HG02870 (cell line): ENCODE measurements around the gene CDC6.
"Not testable (repeated sequence)": the region's sequence is repeated elsewhere in the genome, so short reads cannot be mapped to it uniquely, and the experiment has no call there.

Experiments
- ATAC-seq: cut with Tn5 transposase; IDR thresholded peaks from one replicate; pipeline ENCODE4 v1.9.1; 2021; ENCODE audit warnings: mild to moderate bottlenecking, moderate library complexity; ENCODE audit not compliant: unreplicated experiment

Gene CDC6

DNA sequence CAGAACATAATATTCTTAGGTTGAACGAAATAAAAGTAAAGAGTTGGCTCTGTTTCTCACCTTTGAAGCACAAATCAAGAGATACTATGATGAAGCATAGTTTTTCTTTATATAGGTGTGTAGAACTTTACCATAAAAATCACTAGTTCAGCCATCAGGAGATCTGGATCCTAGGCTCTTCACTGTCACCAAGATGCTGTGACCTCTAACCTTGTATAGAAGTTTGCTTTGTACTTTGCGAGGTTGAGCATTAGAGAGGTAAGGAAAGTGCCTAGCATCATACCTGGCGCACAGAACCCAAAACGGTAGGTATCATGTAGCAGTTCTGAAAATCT, 553 bp upstream of the CDC6 start:
- no peak for ATAC-seq

DNA sequence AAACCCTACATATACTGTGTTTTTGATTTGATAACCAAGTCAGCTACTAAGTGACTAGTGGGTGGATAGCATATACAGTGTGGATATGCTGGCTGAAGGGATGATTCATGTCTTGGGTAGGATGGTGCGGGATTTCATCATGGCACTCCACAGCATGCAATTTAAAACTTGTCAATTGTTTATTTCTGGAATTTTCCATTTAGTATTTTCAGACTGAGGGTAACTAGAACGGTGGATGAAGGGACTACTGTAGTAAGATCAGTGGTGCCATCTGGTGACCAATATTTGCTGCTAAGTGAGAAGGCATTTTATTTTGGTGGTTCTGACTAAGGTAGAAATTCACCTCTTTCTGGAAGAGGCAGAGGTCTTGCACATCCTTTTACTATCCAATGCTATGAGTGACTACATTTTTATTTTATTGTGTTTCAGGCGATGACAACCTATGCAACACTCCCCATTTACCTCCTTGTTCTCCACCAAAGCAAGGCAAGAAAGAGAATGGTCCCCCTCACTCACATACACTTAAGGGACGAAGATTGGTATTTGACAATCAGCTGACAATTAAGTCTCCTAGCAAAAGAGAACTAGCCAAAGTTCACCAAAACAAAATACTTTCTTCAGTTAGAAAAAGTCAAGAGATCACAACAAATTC, 3.1 kb downstream of the CDC6 start:
- ATAC-seq, result no peak

DNA sequence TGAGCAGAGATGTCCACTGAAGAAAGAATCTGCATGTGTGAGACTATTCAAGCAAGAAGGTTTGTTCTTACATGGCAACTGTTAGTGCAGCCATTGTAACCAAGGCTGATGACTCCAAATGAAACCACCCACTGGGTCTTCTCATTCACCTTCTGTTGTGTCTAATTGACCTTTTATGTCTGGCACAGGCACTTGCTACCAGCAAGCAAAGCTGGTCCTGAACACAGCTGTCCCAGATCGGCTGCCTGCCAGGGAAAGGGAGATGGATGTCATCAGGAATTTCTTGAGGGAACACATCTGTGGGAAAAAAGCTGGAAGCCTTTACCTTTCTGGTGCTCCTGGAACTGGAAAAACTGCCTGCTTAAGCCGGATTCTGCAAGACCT, 3.6 kb downstream of the CDC6 start:
- ATAC-seq, result no peak

DNA sequence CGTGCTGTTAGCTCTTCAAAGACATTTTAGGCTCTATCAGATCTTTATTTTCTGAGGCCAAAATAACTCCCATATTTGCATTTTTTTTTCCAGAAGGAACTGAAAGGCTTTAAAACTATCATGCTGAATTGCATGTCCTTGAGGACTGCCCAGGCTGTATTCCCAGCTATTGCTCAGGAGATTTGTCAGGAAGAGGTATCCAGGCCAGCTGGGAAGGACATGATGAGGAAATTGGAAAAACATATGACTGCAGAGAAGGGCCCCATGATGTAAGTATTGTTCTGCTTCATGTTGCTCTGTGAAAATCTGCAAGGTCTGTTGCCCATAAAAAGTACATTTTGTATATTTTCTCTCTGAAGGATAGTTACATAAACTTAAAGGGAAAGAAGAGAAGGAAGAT, 5.7 kb downstream of the CDC6 start:
- no peak for ATAC-seq

DNA sequence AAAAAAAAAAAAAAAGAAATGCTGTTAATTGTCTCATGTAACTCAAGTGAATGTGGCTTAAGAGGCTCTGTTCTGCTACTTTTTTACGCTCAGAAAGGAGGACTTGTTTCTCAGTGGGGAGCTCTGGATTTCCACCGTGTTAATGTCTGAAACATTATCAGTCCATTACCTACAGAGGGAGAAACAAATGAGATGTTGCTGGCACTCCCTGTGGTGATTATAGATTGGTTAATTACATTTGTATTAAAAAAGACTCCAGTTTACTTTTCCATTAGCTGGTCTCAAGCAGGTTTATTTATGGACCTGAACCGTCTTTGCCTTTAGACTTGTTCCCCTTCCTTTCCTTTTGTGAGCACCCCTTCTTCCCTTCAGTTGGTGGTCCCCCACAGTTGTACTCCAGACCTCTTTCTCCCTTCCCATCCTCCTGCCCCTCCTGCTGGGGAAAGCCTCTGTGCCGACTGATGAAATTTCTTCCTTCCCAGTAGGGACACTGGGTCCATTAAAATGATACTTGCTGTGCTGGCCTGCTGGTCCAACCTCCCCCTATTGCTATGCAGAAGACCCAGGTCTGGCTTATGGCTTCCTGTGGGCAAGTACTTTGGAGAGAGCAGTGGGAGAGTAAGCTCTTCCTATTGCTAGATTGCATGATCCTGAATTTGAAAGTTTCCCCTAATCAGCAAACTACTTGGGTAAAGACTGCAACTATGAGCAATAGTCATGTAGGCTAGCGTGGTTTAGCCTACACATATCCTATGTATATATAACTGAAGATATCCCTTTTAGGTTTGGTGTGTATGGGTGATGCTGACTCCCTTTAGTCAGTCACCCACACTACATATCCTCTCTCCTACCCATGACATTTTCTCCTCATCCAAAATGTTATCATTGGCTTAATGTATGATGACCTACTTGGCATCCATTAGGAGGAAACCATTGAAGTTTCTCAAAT, 8.1 kb downstream of the CDC6 start:
- no peak for ATAC-seq

DNA sequence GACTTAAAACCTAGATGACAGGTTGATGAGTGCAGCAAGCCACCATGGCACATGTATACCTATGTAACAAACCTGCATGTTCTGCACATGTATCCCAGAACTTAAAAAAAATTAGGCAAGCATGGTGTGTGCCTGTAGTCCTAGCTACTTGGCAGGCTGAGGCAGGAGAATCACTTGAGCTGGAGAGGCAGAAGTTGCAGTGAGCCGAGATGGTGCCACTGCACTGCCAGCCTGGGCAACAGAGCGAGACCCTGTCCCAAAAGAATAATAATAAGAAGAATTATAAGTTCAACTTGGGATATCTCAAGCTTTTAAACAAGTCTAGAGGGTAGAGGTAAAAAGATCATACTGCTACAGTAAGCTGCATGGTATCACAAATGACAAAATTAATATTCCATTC, 9.8 kb downstream of the CDC6 start:
- ATAC-seq, result no peak

DNA sequence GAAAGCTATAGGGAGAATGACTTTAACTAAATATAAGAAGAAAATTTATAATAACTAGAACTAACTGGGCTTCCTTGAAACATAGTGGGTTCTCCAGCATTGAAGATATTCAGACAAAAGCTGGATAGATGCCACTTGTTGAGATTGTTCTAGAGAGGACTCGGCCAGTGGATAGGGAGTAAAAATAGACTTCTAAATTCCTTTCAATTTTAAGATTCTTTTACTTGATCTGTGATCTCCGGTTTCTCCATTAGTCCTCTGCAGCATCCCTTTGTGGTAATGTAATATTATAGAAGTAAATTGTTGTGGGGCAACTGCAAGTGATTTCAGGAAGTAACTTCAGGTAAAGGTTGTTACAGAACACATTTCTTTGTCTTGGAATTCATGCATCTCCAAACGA, 11.0 kb downstream of the CDC6 start:
- no peak for ATAC-seq

DNA sequence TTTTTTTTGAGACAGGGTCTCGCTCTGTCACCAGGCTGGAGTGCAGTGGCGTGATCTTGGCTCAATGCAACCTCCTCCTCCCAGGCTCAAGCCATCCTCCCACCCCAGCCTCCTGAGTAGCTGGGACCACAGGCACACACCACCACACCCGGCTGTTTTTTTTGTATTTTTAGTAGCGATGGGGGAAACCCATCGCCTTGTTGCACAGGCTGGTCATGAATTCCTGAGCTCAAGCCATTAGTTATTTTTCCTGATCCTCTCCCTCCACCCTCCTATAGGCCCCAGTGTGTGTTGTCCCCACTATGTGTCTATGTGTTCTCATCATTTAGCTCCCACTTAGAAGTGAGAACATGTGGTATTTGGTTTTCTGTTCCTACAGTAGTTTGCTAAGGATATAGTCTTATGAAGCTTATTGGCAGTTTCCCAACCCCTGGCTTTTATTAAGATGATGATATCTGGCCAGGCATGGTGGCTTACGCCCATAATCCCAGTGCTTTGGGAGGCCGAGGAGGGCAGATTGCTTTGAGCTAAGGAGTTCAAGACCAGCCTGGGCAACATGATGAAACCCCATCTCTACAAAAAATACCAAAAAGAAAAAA, 11.6 kb downstream of the CDC6 start:
- not testable (repeated sequence) for ATAC-seq

DNA sequence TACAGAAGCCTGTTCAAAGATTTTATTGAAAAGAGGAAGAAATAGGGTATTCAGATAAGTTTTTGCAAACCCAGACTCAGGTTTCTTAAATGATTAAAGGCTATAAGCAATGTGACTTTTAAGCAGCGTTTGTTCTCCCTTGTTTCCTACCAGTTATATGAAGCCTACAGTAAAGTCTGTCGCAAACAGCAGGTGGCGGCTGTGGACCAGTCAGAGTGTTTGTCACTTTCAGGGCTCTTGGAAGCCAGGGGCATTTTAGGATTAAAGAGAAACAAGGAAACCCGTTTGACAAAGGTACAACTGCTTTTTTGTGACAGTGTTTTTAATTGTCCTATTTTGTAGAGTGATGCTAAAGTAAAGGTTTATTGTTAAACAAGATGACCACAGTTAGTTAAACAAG, 13.6 kb downstream of the CDC6 start:
- no peak for ATAC-seq

DNA sequence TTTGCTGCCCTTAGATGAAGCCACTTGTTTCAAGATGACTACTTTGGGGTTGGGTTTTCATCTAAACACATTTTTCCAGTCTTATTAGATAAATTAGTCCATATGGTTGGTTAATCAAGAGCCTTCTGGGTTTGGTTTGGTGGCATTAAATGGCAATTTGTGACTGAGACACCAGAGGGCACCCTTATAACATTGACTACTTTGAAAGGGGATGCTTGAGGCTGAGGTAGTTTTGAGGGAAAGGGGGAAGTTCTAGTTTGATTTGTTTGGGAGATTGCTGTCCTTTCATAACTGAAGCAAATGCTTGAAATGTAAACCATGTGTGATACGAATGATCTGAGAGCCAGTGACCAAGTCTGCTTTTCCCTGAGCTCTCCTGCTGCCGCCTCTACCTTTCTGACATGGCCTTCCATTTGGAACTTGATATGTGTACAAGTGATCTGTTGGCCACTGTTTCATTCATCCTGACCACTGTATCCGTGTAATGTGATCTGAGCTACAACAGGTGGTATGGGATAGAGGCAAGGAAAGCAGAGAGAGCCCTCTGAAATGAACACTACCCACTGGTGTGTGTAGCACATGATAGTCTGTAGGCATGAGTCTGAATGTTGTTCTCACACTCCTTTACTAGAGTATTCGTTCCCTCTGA, 15.5 kb downstream of the CDC6 start:
- no peak for ATAC-seq

DNA sequence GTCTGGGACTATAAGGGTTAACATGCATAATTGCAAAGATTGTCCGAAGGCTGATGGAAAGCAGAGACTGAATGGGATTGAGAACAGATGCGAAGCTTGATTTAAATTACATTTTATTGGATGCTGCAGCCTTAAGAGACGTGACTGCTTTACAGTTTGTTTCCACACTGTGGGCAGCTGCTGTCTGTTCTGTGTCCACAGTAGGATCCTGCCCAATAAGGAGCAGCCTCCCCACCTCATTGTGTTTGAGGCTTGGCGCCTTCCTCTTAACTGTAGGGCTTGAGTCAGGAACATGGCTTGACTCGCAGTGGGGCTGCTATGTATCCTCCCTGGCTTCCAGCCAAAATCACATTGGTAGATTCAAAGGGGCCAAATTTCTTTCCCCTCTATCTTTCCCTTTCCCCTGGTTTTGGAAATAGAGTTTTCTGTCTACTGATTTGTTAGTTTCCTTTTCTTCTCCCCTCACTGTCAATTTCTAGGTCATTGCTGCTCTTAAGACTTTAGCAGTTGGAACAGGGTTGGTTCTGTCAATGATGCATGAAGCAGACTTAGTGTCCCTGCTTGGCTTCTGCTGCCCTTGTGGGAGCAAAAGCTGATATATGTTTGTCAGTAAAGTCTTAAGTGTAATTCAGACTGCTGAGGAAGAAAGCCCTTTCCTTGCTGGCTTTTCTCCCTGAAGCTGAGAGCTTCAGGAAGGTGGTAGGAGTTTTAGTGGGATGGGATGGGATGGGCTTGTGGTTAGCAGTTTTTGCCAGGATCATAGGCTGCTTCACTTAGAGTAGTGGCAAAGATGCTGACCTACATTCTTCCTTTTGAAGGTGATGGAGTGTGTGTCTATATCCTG, 16.3 kb downstream of the CDC6 start:
- no peak for ATAC-seq

DNA sequence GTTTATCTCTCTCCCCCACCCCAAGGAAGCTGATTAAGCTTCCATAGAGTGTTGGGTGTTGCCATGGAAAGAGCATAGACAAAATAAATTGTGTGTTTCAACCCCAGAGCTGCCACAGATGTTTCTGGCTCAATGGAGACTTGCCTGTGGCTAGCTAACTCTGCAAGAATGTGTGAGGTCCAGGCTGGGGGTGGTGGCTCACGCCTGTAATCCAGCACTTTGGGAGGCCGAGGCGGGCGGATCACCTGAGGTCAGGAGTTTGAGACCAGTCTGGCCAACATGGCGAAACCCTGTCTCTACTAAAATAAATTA, 16.8 kb downstream of the CDC6 start:
- ATAC-seq, result not testable (repeated sequence)

DNA sequence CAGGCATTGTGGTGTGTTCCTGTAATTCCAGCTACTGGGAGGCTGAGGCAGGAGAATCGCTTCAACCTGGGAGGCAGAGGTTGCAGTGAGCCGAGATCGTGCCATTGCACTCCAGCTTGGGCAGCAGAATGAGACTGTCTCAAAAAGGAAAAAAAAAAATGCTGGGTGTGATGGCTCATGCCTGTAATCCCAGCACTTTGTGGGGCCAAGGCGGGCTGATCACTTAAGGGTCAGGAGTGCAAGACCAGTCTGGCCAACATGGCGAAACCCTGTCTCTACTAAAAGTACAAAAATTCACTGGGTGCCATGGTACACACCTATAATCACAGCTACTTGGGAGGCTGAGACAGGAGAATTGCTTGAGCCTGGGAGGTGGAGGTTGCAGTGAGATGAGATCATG, 17.2 kb downstream of the CDC6 start:
- ATAC-seq, result not testable (repeated sequence)

DNA sequence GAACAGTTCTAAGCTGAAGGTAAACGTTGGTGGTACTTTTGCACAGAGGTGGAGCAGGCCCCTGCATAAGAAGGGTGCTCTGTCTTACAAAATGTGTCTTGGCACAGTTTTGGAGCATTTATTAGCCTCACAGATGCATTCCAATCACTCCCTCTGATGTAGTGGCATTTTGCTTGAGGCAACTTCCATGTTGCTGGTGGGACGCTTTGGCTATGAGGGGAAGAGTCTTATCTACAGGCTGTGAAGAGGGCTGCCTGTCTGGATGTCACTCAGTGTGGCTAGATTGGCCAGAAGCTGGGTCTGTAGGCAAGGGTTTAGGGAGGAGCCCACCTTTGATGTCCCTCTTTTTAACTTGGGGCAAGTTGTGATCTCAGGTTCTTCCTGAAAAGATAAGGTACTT, 18.7 kb downstream of the CDC6 start:
- ATAC-seq, result no peak

DNA sequence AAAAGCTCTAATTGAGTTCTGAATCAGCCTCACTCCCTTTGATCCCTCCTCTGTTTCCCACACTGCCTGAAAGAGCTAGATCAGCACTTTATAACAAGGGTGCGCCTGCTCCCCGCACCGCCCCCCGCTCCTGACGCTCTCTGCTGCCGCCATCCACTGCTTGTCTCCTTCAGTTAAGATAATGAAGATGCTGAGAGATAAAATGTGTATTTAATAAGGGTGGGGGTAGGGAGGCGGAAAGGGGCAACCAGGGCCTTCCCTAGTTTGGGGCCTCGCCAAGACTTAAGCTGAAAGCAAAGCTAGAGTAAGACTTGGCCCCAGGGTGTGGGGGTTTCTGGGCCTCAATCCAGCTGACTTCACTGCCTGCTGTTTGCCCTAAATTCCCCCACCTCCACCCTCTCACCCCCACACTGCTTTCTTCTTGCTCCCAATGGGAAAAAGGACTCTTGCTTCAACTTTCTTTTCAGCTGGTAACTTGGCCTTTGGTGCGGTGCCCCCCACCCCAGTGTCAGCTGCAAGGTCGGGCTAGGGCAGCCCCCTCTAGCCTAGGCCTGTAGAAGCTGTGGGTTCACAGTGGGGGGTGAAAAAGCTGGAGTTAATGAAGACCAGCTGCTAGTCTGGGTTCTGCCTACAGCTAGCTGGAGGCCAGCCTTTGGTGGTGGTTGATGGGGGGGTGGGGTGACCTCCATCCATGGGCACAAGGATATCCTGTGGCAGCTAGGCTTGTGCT, 19.5 kb downstream of the CDC6 start:
- ATAC-seq, result no peak

DNA sequence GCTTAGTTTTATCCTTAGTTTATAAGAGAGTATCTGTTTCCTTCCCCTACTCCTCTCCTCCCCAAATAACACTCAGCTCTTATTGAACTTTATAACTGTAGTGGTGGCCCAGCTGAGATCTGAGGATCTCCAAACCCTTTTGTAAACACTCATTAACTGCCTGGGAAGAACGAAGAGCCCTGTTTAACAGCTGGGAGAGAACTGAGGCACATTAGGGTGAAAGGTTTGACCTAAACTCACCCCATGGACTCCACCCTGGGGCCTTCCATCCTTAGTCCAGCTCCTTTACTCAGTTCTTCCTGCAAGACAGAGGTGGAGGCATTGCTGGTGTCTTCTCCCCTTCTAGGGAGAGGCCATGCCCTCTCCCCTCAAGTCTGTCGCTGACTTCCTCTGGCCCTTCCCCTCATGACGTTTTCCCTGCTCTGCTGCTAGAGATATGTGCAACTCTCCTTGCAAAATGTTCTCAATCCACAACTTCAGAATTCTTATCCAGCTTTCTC, 20.1 kb downstream of the CDC6 start:
- ATAC-seq, result no peak

DNA sequence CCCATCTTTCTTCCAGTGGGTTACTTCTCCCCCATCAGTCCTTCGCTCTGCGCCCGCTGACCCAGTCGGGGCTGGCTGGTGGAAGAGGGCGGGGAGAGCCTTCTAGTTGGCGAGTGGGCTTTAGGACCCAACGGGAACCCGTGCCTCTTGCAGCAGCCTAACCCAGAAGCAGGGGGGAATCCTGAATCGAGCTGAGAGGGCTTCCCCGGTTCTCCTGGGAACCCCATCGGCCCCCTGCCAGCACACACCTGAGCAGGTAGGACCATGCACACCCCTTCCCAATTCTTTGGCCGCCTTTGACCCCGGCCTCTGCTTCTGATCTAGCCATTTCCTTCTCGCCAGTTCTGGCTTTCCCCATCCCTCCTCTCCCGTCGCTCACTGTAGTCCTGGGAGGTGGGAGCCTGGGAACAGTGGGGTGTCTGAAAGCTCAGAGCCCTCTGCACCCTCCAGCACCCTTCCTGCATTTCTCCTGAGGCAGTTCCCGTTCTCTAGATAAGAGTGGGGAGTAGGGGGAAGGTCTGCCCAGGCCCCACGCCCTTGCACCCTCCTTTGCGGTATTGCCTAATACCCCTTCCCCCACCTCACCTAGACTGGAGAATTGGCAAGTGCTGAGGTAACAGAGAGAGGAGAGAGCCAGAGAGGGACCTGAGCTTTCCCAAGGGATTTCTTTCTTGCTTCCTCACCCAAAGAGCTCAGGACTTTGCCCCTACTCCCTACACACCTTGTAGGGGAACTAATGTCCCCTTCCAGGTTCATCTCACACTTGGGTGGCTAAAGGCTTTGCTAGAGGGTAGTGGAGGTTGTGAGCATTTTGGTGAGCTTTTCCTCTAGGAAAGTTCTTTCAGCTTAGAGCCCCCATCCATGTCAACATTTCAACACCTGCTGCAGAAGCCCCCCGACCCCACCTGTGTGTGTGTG, 21.6 kb downstream of the CDC6 start, which contains the start of gene RARA:
Gene RARA, plus strand, starts transcription at position 150 of the 918 bp plus-strand sequence. CDS start 22,039 bp downstream, outside the sequence.
- no peak for ATAC-seq

DNA sequence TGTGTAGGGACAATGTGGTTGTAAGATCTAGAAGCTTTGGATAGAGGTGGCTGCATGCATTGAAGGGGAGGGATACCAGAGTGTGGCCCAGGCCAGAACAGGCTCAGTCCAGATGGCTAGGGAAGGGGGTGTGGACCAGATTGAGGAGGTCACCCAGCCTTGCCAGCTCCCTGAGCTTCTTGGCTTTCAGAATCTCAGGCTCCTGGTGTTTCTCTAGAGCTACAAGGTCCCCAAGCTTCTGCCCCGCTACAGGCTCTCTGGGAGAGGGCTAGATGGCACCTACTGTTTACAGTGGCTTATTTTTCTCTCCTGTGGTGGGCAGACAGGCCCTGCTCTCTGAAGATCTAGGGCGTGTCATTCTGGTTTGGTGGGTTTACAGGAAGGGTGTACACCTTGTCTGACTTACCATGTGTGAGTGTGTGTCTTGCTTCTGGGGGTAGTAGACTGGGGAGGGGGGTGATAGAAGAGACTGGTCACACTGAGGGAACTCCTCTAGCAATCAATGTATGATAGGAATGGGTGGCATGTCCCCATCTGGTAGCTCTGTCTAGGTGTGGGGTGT, 22.4 kb downstream of the CDC6 start:
- ATAC-seq, result no peak
